Right lobe of liver (tissue), 6 donors: ENCODE results near the gene SLC15A3. TPM values are rescaled to one million over a fixed set of nuclear protein-coding genes. Genes with fewer than 3 reads are reported as not detected.
A peak's percentile ranks its signal among the peaks of the same experiment; 100 is the strongest.

Source experiments
- ATAC-seq, 4 donors: fragments of 200-7000 bp; cut with Tn5 transposase; one replicate each; pipeline ENCODE4 v1.9.1; 2020; ENCODE audit warnings: mild to moderate bottlenecking in 4 of 4, moderate library complexity in 4 of 4
- DNase-seq, 3 donors: peaks; one replicate each; pipeline ENCODE4 v3.0.0-alpha.2; 2020
- H3K27ac ChIP-seq, 3 donors: fragments of 200-600 bp; one replicate each; pipeline ENCODE4 v1.8.0; 2022
- H3K27me3 ChIP-seq, 2 donors: fragments of 200-600 bp; one replicate each; pipeline ENCODE4 v1.8.0; 2022
- H3K36me3 ChIP-seq, 4 donors: fragments of 200-600 bp; sonication (generic) in 1 of 4; one replicate each; pipeline versions ENCODE4 v1.5.1 to v1.8.0; 2017 to 2022; ENCODE audit warnings: control low read depth in 1 of 4
- H3K4me1 ChIP-seq, 4 donors: fragments of 200-600 bp; sonication (generic) in 1 of 4; one replicate each; pipeline versions ENCODE4 v1.5.1 to v1.8.0; 2017 to 2022; ENCODE audit warnings: control low read depth in 1 of 4
- H3K4me3 ChIP-seq, 3 donors: fragments of 200-600 bp; one replicate each; pipeline ENCODE4 v1.8.0; 2022
- H3K9me3 ChIP-seq, 4 donors: fragments of 200-600 bp; sonication (generic) in 1 of 4; one replicate each; pipeline versions ENCODE4 v1.5.1 to v1.8.0; 2017 to 2022; ENCODE audit warnings: control low read depth in 1 of 4
- CTCF ChIP-seq, 4 donors: fragments of 200-600 bp in 3 of 4; fragments of 450-650 bp in 1 of 4; IDR thresholded peaks; one replicate each; pipeline versions ENCODE4 v1.5.1 to v1.8.0; 2016 to 2022; ENCODE audit warnings: antibody characterized with exemption in 4 of 4, mild to moderate bottlenecking in 2 of 4
- POLR2A ChIP-seq: fragments of 450-650 bp; IDR thresholded peaks from one replicate; pipeline ENCODE4 v1.6.1; 2017; ENCODE audit warnings: antibody characterized with exemption, mild to moderate bottlenecking
- WGBS: methylation state at CpG from one replicate; pipeline ENCODE4 v1.1.6; 2018; ENCODE audit warnings: low coverage, low lambda C conversion rate; ENCODE audit not compliant: insufficient coverage; ENCODE audit errors: missing lambda C conversion rate; 5-methylcytosine and 5-hydroxymethylcytosine counted together
- intact Hi-C, 2 donors: fragments of 100-400 bp; cut with DNase I; formaldehyde crosslinking; loops; one replicate each; pipeline versions ENCODE4 v1.11.2 to v1.14.1; 2022
- total RNA-seq, 6 experiments: library from RNA; depleted of rRNA in 2 of 6; stranded (reverse); fragments of >200 nt in 2 of 6; fragmentation: NEBNext Ultra II Directional in 3 of 6; extraction: Animal tissue kit (Norgen Biotek cat#: 25700) in 3 of 6; gene quantifications; one replicate each; pipeline versions ENCODE4 v1.1.0 to v1.2.4, GENCODE V29; 2016 to 2023
- donor health status: DM: no; HTN: yes; CAD: no.
- donor health status: DM: no; HTN: no; CAD: no.
- donor health status: DM: no; HTN: no; CAD: no.
- donor health status: DM: no; HTN: yes; CAD: no.
- donor health status: DM: no; HTN: yes; CAD: no.

Gene SLC15A3
- total RNA-seq, 6 experiments from 2014 or later, result 7.2 to 22.2 (median 9.2) TPM

DNA sequence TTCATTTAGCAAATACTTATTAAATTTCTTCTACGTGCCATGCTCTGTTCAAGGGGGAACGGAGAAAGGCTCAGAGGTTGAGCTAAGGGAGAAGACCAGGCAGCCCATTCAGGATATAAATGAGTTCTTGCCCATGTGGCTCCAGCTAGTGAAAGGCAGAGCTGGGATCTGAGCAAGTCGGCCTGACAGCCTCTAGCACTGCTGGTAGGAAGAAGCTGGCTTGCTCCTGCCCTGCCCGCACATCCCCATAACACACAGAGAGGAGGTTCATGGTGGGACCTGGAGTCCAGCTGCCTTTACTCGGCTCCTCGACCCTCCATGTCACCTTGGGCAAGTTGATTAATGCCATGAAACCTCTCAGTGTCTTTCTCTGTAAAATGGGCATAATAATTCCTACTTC, 2.0 kb downstream of the SLC15A3 start:
- intact Hi-C loops, result no loop called here
- Histone ChIP-seq H3K27ac (no peak overlapping the region), H3K9me3 (no peaks in the 10 kb centered on the region), H3K27me3 (no peaks in the 10 kb centered on the region), H3K4me1 (peaks cover 0 to 5% (median 2%) of the 10 kb centered on the region in 4 donors), H3K36me3 (no peaks in the 10 kb centered on the region), H3K4me3 (peak overlapping the region in 2 of 3 donors; percentile 41 to 61)
- ATAC-seq (no peak), DNase-seq (no peak)
- TF ChIP-seq POLR2A, result no peak
- 72% methylated on average over 3 of the region's 6 CpGs for WGBS

- no peak for DNase-seq
- Histone ChIP-seq H3K4me3 (no peak overlapping the region), H3K27me3 (no peaks in the 10 kb centered on the region), H3K27ac (no peak overlapping the region), H3K36me3 (no peaks in the 10 kb centered on the region), H3K4me1 (peaks cover 0 to 5% (median 2%) of the 10 kb centered on the region in 4 donors), H3K9me3 (no peaks in the 10 kb centered on the region)
- ATAC-seq, result no peak
- TF ChIP-seq CTCF (IDR thresholded peaks at IDR 0.05), result no peak
- intact Hi-C loops, result no loop called here
- 86% methylated on average over 3 of the region's 5 CpGs for WGBS
Observed at GRCh38 chr11:60948250-60948649, 3.7 kb downstream of the SLC15A3 start.

- intact Hi-C loops, result no loop called here
- no peaks in the 10 kb centered on the region for H3K27me3 ChIP-seq
- H3K4me1 ChIP-seq, result peaks cover 0 to 5% (median 2%) of the 10 kb centered on the region in 4 donors
- WGBS, result 93% methylated on average over 1 of the region's 2 CpGs
- no peak overlapping the region for H3K27ac ChIP-seq
- TF ChIP-seq POLR2A (no peak), CTCF (IDR thresholded peaks at IDR 0.05) (no peak)
- ATAC-seq (no peak), DNase-seq (no peak)
- H3K9me3 ChIP-seq, result no peaks in the 10 kb centered on the region
- H3K4me3 ChIP-seq, result no peak overlapping the region
- H3K36me3 ChIP-seq, result no peaks in the 10 kb centered on the region
Observed at GRCh38 chr11:60947700-60948099, 4.3 kb downstream of the SLC15A3 start.

- Histone ChIP-seq H3K9me3 (no peaks in the 10 kb centered on the region), H3K27ac (no peak overlapping the region), H3K4me1 (peaks cover 0 to 5% (median 0%) of the 10 kb centered on the region in 4 donors), H3K4me3 (no peak overlapping the region), H3K36me3 (peaks cover 0 to 2% (median 0%) of the 10 kb centered on the region in 4 donors), H3K27me3 (no peaks in the 10 kb centered on the region)
- intact Hi-C loops, result no loop called here
- no peak for TF ChIP-seq CTCF (IDR thresholded peaks at IDR 0.05)
- TF ChIP-seq POLR2A, result no peak
- ATAC-seq (no peak), DNase-seq (no peak)
- 80% methylated on average over 3 of the region's 15 CpGs for WGBS
Observed at GRCh38 chr11:60946601-60947264, 5.2 kb downstream of the SLC15A3 start.

DNA sequence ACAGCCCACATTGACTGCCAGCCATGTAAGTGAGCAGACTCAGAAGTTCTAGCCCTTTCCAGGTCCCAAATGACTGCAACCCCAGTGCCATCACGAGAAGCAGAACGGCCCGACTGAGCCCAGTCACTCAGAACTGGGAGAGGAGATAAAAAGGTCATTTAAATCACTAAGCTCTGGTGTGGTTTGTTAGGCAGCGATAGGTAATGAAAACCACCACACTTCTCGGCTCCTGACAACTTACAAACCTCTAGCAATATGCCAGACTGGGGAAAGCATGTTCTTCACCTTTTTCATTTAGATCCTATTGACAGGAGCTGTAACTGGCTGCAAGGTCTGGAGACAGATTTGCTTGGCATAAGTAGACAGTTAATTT, 6.7 kb downstream of the SLC15A3 start:
- Histone ChIP-seq H3K4me1 (no peaks in the 10 kb centered on the region), H3K4me3 (no peak overlapping the region), H3K9me3 (no peaks in the 10 kb centered on the region), H3K27me3 (no peaks in the 10 kb centered on the region), H3K27ac (no peak overlapping the region), H3K36me3 (peaks cover 0 to 9% (median 0%) of the 10 kb centered on the region in 4 donors)
- 94% methylated on average over 5 of the region's 5 CpGs for WGBS
- no peak for DNase-seq
- intact Hi-C loops, result no loop called here
- no peak for TF ChIP-seq CTCF (IDR thresholded peaks at IDR 0.05)
- TF ChIP-seq POLR2A, result no peak
- ATAC-seq, result no peak
